GM10248 (cell line): ENCODE measurements around the gene KLHL30.

Source experiments
- CTCF ChIA-PET: fragments of 300-600 bp; sonication (Branson Sonifier 250); formaldehyde crosslinking; extraction: SDS; loops from one replicate; lab custom pipeline; 2021; ENCODE audit warnings: antibody characterized with exemption; lab: Yijun Ruan, JAX
- POLR2A ChIA-PET: fragments of 350-650 bp; sonication (Branson Sonifier 250); formaldehyde crosslinking; extraction: SDS; loops from one replicate; lab custom pipeline; 2020; ENCODE audit warnings: antibody characterized with exemption; lab: Yijun Ruan, JAX
- DNase-seq: peaks from one replicate; pipeline ENCODE4 v3.0.0; 2012; ENCODE audit errors: extremely low spot score
- CTCF ChIP-seq: IDR thresholded peaks from 2 replicates; pipeline ENCODE4 v1.5.1; 2012; ENCODE audit warnings: mild to moderate bottlenecking, low read depth; ENCODE audit errors: extremely low read depth, missing control alignments, control extremely low read depth

KLHL30 gene

GRCh38 chr2:238124488-238125126, 13.9 kb upstream of the KLHL30 start:
- ChIA-PET POLR2A (no interaction called here), CTCF (no interaction called here)
- TF ChIP-seq CTCF: no peak
- DNase-seq: no peak

- ChIA-PET CTCF (no interaction called here), POLR2A (no interaction called here)
- TF ChIP-seq CTCF: no peak
- DNase-seq: no peak
Observed at GRCh38 chr2:238125127-238125885, 13.2 kb upstream of the KLHL30 start.

- DNase-seq: no peak
- ChIA-PET POLR2A (no interaction called here), CTCF (no interaction called here)
- TF ChIP-seq CTCF: no peak
Observed at GRCh38 chr2:238126338-238126737, 12.1 kb upstream of the KLHL30 start.

- no peak for DNase-seq
- ChIA-PET POLR2A (no interaction called here), CTCF (no interaction called here)
- no peak for TF ChIP-seq CTCF
Observed at GRCh38 chr2:238126775-238127164, 11.7 kb upstream of the KLHL30 start.

- TF ChIP-seq CTCF: peak; percentile 4
- DNase-seq: no peak
- POLR2A ChIA-PET: no interaction called here
- CTCF ChIA-PET: interaction anchor here (1.0 kb wide), 1 partner anchor 12 kb away, joined by 3 read pairs; no protein-coding TSS in a partner anchor
Observed at GRCh38 chr2:238127165-238128060, 11.1 kb upstream of the KLHL30 start.

GRCh38 chr2:238128061-238128440, 10.4 kb upstream of the KLHL30 start:
- no peak for TF ChIP-seq CTCF
- CTCF ChIA-PET: interaction anchor here (1.0 to 1.1 kb wide), 2 partner anchors 11 to 13 kb away, joined by 3 to 5 read pairs; no protein-coding TSS in a partner anchor
- no peak for DNase-seq
- POLR2A ChIA-PET: no interaction called here
